Panc1 (cell line): Measurements from ENCODE around the gene TPM4. TPM values are rescaled to one million over a fixed set of nuclear protein-coding genes. Genes with fewer than 3 reads are reported as not detected.

ENCODE experiments used
- ATAC-seq: fragments of 200-7000 bp; cut with Tn5 transposase; 2 replicates; pipeline ENCODE4 v1.9.1; 2020; ENCODE audit warnings: mild to moderate bottlenecking, moderate library complexity
- BruUV-seq: library from RNA; stranded (reverse); fragments of 400-500 nt; replicated peaks from 2 replicates; lab custom pipeline; 2021; lab: Mats Ljungman, UMichigan
- CTCF ChIA-PET: fragments of 300-600 bp; sonication (Branson Sonifier 250); formaldehyde crosslinking; loops from one replicate; lab custom pipeline; 2022; ENCODE audit warnings: antibody characterized with exemption; lab: Charles Lee
- POLR2A ChIA-PET: fragments of 300-600 bp; sonication (Branson Sonifier 250); formaldehyde crosslinking; loops from one replicate; lab custom pipeline; 2022; ENCODE audit warnings: antibody characterized with exemption; lab: Charles Lee
- DNase-seq: peaks from one replicate; pipeline ENCODE4 v3.0.0-alpha.2; 2010; ENCODE audit warnings: low read depth, low spot score
- H3K27ac ChIP-seq: 2 replicates; pipeline ENCODE4 v1.5.1; 2011; ENCODE audit warnings: mild to moderate bottlenecking, low read length, inconsistent platforms
- H3K27me3 ChIP-seq: fragments of 200-500 bp; sonication (Bioruptor generic); 2 replicates; pipeline ENCODE4 v1.6.0; 2014; ENCODE audit warnings: low read length, inconsistent platforms; ENCODE audit not compliant: control insufficient read depth, insufficient read depth
- H3K36me3 ChIP-seq: fragments of 200-500 bp; sonication (Bioruptor generic); 2 replicates; pipeline ENCODE4 v1.5.1; 2014; ENCODE audit warnings: inconsistent platforms, mild to moderate bottlenecking, low read length, moderate library complexity; ENCODE audit not compliant: control insufficient read depth, insufficient read depth
- H3K4me1 ChIP-seq: 2 replicates; pipeline ENCODE4 v1.5.1; 2011; ENCODE audit warnings: inconsistent platforms, mild to moderate bottlenecking, low read length, moderate library complexity; ENCODE audit not compliant: control insufficient read depth, insufficient read depth
- H3K4me3 ChIP-seq, 2 experiments: 2 replicates each; pipeline ENCODE4 v1.5.1; 2011 to 2012; ENCODE audit warnings: low read depth in 2 of 2, low read length in 2 of 2, mild to moderate bottlenecking in 2 of 2, inconsistent platforms in 1 of 2, moderate library complexity in 1 of 2
- H3K9me3 ChIP-seq: fragments of 200-500 bp; sonication (Bioruptor generic); 2 replicates; pipeline ENCODE4 v1.5.1; 2014; ENCODE audit warnings: low read depth, mild to moderate bottlenecking, inconsistent platforms, low read length, moderate library complexity; ENCODE audit not compliant: control insufficient read depth, insufficient read depth
- POLR2AphosphoS5 ChIP-seq: IDR thresholded peaks from 2 replicates; pipeline ENCODE4 v1.6.1; 2012; ENCODE audit warnings: mild to moderate bottlenecking, low read depth, low read length, moderate library complexity
- REST ChIP-seq, 2 experiments: IDR thresholded peaks; 2 replicates each; pipeline ENCODE4 v1.6.1; 2011 to 2012; ENCODE audit warnings: low read depth in 2 of 2, control low read depth in 1 of 2, low read length in 1 of 2, mild to moderate bottlenecking in 1 of 2, moderate library complexity in 1 of 2; ENCODE audit not compliant: insufficient read depth in 1 of 2
- SIN3A ChIP-seq: IDR thresholded peaks from 2 replicates; pipeline ENCODE4 v1.6.1; 2012; ENCODE audit warnings: low read depth, mild to moderate bottlenecking, low read length, moderate library complexity, borderline replicate concordance; ENCODE audit not compliant: insufficient read depth
- TCF7L2 ChIP-seq: IDR thresholded peaks from 2 replicates; pipeline ENCODE4 v1.6.1; 2011; ENCODE audit warnings: mild to moderate bottlenecking, low read depth, low read length, inconsistent platforms
- in situ Hi-C: cut with HindIII; loops from 2 replicates; pipeline ENCODE4 v1.10.0; 2016; ENCODE audit warnings: low sequenced_read_pairs, low pct_unique_long_range_greater_than_20kb
- intact Hi-C: fragments of 100-400 bp; cut with micrococcal nuclease; formaldehyde crosslinking; loops from one replicate; pipeline ENCODE4 v1.10.0; 2022; ENCODE audit not compliant: unreplicated experiment
- total RNA-seq: library from RNA; stranded (reverse); gene quantifications from one replicate; pipeline ENCODE4 v1.2.1, GENCODE V29; 2021; ENCODE audit not compliant: unreplicated experiment
- TF ChIP-seq, protein P1 (sequence below): fragments of 450-650 bp; IDR thresholded peaks from 2 replicates; pipeline ENCODE4 v1.5.1; 2017; ENCODE audit warnings: mild to moderate bottlenecking

Gene TPM4
- total RNA-seq, 1 experiment from 2014 or later = 165 TPM

DNA sequence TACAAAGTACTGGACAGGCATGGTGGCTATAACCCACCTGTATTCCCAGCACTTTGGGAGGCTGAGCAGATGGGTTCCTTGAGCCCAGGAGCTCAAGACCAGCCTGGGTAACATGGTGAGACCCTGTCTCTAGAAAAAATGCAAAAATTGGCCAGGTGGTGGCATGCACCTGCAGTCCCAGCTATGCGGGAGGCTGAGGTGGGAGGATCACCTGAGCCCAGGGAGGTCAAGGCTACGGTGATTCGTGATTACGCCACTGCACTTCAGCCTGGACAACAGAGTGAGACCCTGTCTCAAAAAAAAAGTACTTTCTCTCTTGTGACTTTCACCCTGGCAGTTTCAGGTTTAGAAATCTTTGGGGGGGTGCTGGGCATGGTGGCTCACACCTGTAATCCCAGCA lies 24.2 kb downstream of the TPM4 start:
- ChIA-PET CTCF (no interaction called here), POLR2A (no interaction called here)
- Histone ChIP-seq H3K27me3 (no peaks in the 10 kb centered on the region), H3K4me3 (no peak overlapping the region), H3K27ac (no peak overlapping the region; the same call in 1 of the 2 replicates), H3K4me1 (peaks cover 3% of the 10 kb centered on the region; the same call in 1 of the 2 replicates), H3K9me3 (no peaks in the 10 kb centered on the region), H3K36me3 (peaks cover 5% of the 10 kb centered on the region; the same call in 1 of the 2 replicates)
- in situ Hi-C loops (no loop called here), intact Hi-C loops (no loop called here)
- ATAC-seq (no peak), DNase-seq (no peak)
- no TSS peak for BruUV-seq
- TF ChIP-seq, protein P1, sequence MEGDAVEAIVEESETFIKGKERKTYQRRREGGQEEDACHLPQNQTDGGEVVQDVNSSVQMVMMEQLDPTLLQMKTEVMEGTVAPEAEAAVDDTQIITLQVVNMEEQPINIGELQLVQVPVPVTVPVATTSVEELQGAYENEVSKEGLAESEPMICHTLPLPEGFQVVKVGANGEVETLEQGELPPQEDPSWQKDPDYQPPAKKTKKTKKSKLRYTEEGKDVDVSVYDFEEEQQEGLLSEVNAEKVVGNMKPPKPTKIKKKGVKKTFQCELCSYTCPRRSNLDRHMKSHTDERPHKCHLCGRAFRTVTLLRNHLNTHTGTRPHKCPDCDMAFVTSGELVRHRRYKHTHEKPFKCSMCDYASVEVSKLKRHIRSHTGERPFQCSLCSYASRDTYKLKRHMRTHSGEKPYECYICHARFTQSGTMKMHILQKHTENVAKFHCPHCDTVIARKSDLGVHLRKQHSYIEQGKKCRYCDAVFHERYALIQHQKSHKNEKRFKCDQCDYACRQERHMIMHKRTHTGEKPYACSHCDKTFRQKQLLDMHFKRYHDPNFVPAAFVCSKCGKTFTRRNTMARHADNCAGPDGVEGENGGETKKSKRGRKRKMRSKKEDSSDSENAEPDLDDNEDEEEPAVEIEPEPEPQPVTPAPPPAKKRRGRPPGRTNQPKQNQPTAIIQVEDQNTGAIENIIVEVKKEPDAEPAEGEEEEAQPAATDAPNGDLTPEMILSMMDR = no peak
- TF ChIP-seq SIN3A (no peak), TCF7L2 (no peak), REST (IDR thresholded peaks at IDR 0.05; ENCODE audit: insufficient read depth in 1 of 2, low read depth in 2 of 2, low read length in 1 of 2) (no peak), POLR2AphosphoS5 (no peak)

DNA sequence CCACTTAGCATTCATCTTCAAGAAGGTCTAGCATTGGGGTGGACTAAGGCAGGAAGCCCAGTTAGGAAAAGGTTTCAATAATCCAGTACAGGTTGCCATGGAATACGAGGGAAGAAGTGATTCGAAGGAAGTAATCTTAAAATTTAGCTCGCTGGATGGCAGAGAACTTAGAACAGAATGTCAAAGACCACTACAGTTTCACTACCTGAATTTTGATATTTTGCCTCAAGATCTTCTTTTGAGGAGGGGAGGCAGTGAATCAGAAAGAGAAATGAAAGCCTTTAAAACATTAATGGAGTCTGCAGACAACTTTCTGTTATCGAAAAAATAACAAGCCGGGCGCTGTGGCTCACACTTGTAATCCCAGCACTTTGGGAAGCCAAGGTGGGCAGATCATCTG lies 28.4 kb downstream of the TPM4 start:
- no peak overlapping the region for H3K27ac ChIP-seq
- CTCF ChIA-PET = no interaction called here
- no peaks in the 10 kb centered on the region; the same call in 1 of the 2 replicates for H3K4me1 ChIP-seq
- no peak for TF ChIP-seq SIN3A
- TF ChIP-seq REST (IDR thresholded peaks at IDR 0.05; ENCODE audit: insufficient read depth in 1 of 2, low read depth in 2 of 2, low read length in 1 of 2) = no peak
- no peak for TF ChIP-seq TCF7L2
- DNase-seq = no peak
- in situ Hi-C loops = no loop called here
- BruUV-seq = no TSS peak
- ATAC-seq = no peak
- POLR2A ChIA-PET = no interaction called here
- intact Hi-C loops = no loop called here
- H3K36me3 ChIP-seq = no peaks in the 10 kb centered on the region; the same call in 1 of the 2 replicates
- no peaks in the 10 kb centered on the region for H3K9me3 ChIP-seq
- H3K4me3 ChIP-seq = no peak overlapping the region
- H3K27me3 ChIP-seq = no peaks in the 10 kb centered on the region
